ENCODE results near the gene MTMR12.

MTMR12 gene

GRCh38 chr5:32195265-32195664 lies 117.5 kb downstream of the MTMR12 start:
- Histone ChIP-seq H3K36me3 (ENCODE audit: control insufficient read depth in 4 of 4, insufficient read depth in 4 of 4, low read length in 3 of 4) (no peaks in the 10 kb centered on the region), H3K4me1 (ENCODE audit: control extremely low read depth in 1 of 4, control insufficient read depth in 4 of 4, insufficient read depth in 4 of 4, low read length in 3 of 4) (peaks cover 0 to 53% (median 26%) of the 10 kb centered on the region in 4 experiments), H3K9me3 (ENCODE audit: control extremely low read depth in 1 of 5, control insufficient read depth in 4 of 5, insufficient read depth in 2 of 5, low read depth in 1 of 5, low read length in 4 of 5) (no peaks in the 10 kb centered on the region), H3K27me3 (replicated peaks in 2 of 5; ENCODE audit: control insufficient read depth in 4 of 5, insufficient read depth in 5 of 5, low read length in 4 of 5) (no peaks in the 10 kb centered on the region), H3K27ac (ENCODE audit: insufficient read depth in 1 of 2, low read depth in 1 of 2, low read length in 2 of 2, poor library complexity in 1 of 2, severe bottlenecking in 2 of 2) (no peak overlapping the region), H3K4me3 (ENCODE audit: control insufficient read depth in 1 of 7, extremely low read depth in 1 of 7, insufficient read depth in 4 of 7, low read depth in 2 of 7, low read length in 6 of 7) (no peak overlapping the region)
- no peak for DNase-seq
- CTCF ChIA-PET = interaction anchor here (0.6 to 1.5 kb wide), 4 partner anchors 11 to 38 kb away, joined by 3 read pairs; no protein-coding TSS in a partner anchor
- POLR2A ChIA-PET = no interaction called here
- 97% methylated on average over 5 of the region's 5 CpGs for WGBS (ENCODE audit: insufficient coverage)

DNA sequence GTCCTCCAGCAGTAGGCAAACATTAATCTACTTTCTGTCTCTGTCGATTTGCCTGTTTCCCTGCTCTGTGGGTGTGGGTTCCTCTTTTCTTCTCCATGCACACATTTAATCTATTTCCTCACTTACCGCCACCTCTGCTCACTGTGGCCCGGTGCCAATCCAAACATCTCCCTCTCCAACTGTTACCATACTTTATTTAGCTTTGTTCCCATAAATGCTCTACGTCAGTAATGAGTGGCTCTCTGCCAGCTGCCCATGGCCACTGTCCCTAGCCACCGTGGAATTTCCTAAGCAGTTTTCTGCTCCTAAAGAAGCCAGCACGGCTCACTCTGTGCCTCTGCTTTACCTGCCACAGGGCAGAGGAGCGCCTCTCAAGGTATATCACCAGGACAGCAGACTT lies 119.1 kb downstream of the MTMR12 start:
- peak; percentile 91 to 98 (median 98) for DNase-seq
- Histone ChIP-seq H3K4me1 (ENCODE audit: control extremely low read depth in 1 of 4, control insufficient read depth in 4 of 4, insufficient read depth in 4 of 4, low read length in 3 of 4) (peaks cover 0 to 49% (median 24%) of the 10 kb centered on the region in 4 experiments), H3K9me3 (ENCODE audit: control extremely low read depth in 1 of 5, control insufficient read depth in 4 of 5, insufficient read depth in 2 of 5, low read depth in 1 of 5, low read length in 4 of 5) (no peaks in the 10 kb centered on the region), H3K36me3 (ENCODE audit: control insufficient read depth in 4 of 4, insufficient read depth in 4 of 4, low read length in 3 of 4) (no peaks in the 10 kb centered on the region), H3K27me3 (replicated peaks in 2 of 5; ENCODE audit: control insufficient read depth in 4 of 5, insufficient read depth in 5 of 5, low read length in 4 of 5) (no peaks in the 10 kb centered on the region), H3K4me3 (ENCODE audit: control insufficient read depth in 1 of 7, extremely low read depth in 1 of 7, insufficient read depth in 4 of 7, low read depth in 2 of 7, low read length in 6 of 7) (peak overlapping the region in 6 of 7 experiments; percentile 30 to 62 (median 46)), H3K27ac (ENCODE audit: insufficient read depth in 1 of 2, low read depth in 1 of 2, low read length in 2 of 2, poor library complexity in 1 of 2, severe bottlenecking in 2 of 2) (peak overlapping the region; percentile 81 to 90)
- CTCF ChIA-PET = interaction anchor here (0.7 to 2.8 kb wide), 7 partner anchors 9 to 136 kb away, joined by 3 to 7 read pairs (median 4); no protein-coding TSS in a partner anchor
- 0% methylated on average over 7 of the region's 7 CpGs for WGBS (ENCODE audit: insufficient coverage)
- POLR2A ChIA-PET = interaction anchor here (0.6 to 2.2 kb wide), 3 partner anchors 9 to 19 kb away, joined by 4 to 15 read pairs (median 4); partner anchors contain the start of gene GOLPH3

GRCh38 chr5:32190095-32190494 lies 122.6 kb downstream of the MTMR12 start:
- ChIA-PET CTCF (interaction anchor here (0.7 to 2.1 kb wide), 6 partner anchors 8 to 41 kb away, joined by 3 to 8 read pairs (median 4); no protein-coding TSS in a partner anchor), POLR2A (interaction anchor here (0.6 kb wide), 2 partner anchors 24 to 25 kb away, joined by 3 to 4 read pairs; no protein-coding TSS in a partner anchor)
- no peak overlapping the region for H3K27ac ChIP-seq (ENCODE audit: insufficient read depth in 1 of 2, low read depth in 1 of 2, low read length in 2 of 2, poor library complexity in 1 of 2, severe bottlenecking in 2 of 2)
- no peaks in the 10 kb centered on the region for H3K9me3 ChIP-seq (ENCODE audit: control extremely low read depth in 1 of 5, control insufficient read depth in 4 of 5, insufficient read depth in 2 of 5, low read depth in 1 of 5, low read length in 4 of 5)
- H3K27me3 ChIP-seq (replicated peaks in 2 of 5; ENCODE audit: control insufficient read depth in 4 of 5, insufficient read depth in 5 of 5, low read length in 4 of 5) = no peaks in the 10 kb centered on the region
- 16% methylated on average over 3 of the region's 5 CpGs for WGBS (ENCODE audit: insufficient coverage)
- no peak for DNase-seq
- H3K4me3 ChIP-seq (ENCODE audit: control insufficient read depth in 1 of 7, extremely low read depth in 1 of 7, insufficient read depth in 4 of 7, low read depth in 2 of 7, low read length in 6 of 7) = no peak overlapping the region
- H3K36me3 ChIP-seq (ENCODE audit: control insufficient read depth in 4 of 4, insufficient read depth in 4 of 4, low read length in 3 of 4) = no peaks in the 10 kb centered on the region
- peaks cover 0 to 41% (median 21%) of the 10 kb centered on the region in 4 experiments for H3K4me1 ChIP-seq (ENCODE audit: control extremely low read depth in 1 of 4, control insufficient read depth in 4 of 4, insufficient read depth in 4 of 4, low read length in 3 of 4)

DNA sequence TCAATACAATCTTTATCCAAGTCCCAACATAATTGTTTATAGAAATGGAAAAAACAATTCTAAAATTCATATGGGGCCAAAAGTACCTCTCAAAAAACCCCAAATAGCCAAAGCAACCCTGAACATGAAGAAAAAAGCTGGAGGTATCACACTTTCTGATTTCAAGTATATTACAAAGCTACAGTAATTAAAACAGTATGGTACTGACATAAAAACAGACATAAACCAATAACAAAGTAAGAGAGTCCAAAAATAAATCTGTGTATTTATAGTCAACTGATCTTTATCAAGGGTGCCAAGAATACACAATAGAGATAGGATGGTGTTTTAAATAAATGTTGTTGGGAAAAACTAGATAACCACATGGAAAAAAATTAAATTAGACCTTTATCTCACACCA lies 125.1 kb downstream of the MTMR12 start:
- Histone ChIP-seq H3K36me3 (ENCODE audit: control insufficient read depth in 4 of 4, insufficient read depth in 4 of 4, low read length in 3 of 4) (no peaks in the 10 kb centered on the region), H3K4me3 (ENCODE audit: control insufficient read depth in 1 of 7, extremely low read depth in 1 of 7, insufficient read depth in 4 of 7, low read depth in 2 of 7, low read length in 6 of 7) (no peak overlapping the region), H3K4me1 (ENCODE audit: control extremely low read depth in 1 of 4, control insufficient read depth in 4 of 4, insufficient read depth in 4 of 4, low read length in 3 of 4) (peaks cover 0 to 25% (median 8%) of the 10 kb centered on the region in 4 experiments), H3K27ac (ENCODE audit: insufficient read depth in 1 of 2, low read depth in 1 of 2, low read length in 2 of 2, poor library complexity in 1 of 2, severe bottlenecking in 2 of 2) (no peak overlapping the region), H3K9me3 (ENCODE audit: control extremely low read depth in 1 of 5, control insufficient read depth in 4 of 5, insufficient read depth in 2 of 5, low read depth in 1 of 5, low read length in 4 of 5) (no peaks in the 10 kb centered on the region), H3K27me3 (replicated peaks in 2 of 5; ENCODE audit: control insufficient read depth in 4 of 5, insufficient read depth in 5 of 5, low read length in 4 of 5) (no peaks in the 10 kb centered on the region)
- DNase-seq = no peak
- ChIA-PET POLR2A (no interaction called here), CTCF (no interaction called here)

DNA sequence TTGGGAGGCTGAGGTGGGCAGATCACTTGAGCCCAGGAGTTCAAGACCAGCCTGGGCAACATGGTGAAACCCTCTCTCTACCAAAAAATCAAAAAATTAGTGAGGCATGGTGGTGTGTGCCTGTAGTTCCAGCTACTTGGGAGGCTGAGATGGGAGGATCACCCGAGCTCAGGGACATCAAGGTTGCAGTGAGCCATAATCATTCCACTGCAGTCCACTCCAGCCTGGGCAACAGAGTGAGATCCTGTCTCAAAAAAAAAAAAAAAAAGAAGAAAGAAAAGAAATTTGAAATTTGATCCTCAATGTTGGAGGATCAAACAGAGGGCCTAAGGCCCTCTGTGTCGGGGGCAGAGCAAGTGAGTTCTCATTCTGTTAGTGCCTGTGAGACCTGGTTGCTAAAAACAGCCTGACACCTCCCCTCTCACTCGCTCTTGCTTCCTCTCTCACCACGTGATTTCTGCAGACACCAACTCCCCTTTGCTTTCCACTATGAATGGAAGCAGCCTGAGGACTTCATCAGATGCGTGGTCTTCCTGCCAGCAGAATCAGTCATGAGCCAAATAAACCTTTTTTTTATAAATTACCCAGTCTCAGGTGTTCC lies 130.2 kb downstream of the MTMR12 start:
- POLR2A ChIA-PET = no interaction called here
- no peak overlapping the region for H3K4me3 ChIP-seq (ENCODE audit: control insufficient read depth in 1 of 7, extremely low read depth in 1 of 7, insufficient read depth in 4 of 7, low read depth in 2 of 7, low read length in 6 of 7)
- peak in 2 of 3 donors; percentile 46 to 54 for DNase-seq
- CTCF ChIA-PET = no interaction called here
- H3K9me3 ChIP-seq (ENCODE audit: control extremely low read depth in 1 of 5, control insufficient read depth in 4 of 5, insufficient read depth in 2 of 5, low read depth in 1 of 5, low read length in 4 of 5) = no peaks in the 10 kb centered on the region
- no peaks in the 10 kb centered on the region for H3K27me3 ChIP-seq (replicated peaks in 2 of 5; ENCODE audit: control insufficient read depth in 4 of 5, insufficient read depth in 5 of 5, low read length in 4 of 5)
- H3K27ac ChIP-seq (ENCODE audit: insufficient read depth in 1 of 2, low read depth in 1 of 2, low read length in 2 of 2, poor library complexity in 1 of 2, severe bottlenecking in 2 of 2) = no peak overlapping the region
- 43% methylated on average over 5 of the region's 5 CpGs for WGBS (ENCODE audit: insufficient coverage)
- peaks cover 0 to 9% (median 7%) of the 10 kb centered on the region in 4 experiments for H3K4me1 ChIP-seq (ENCODE audit: control extremely low read depth in 1 of 4, control insufficient read depth in 4 of 4, insufficient read depth in 4 of 4, low read length in 3 of 4)
- no peaks in the 10 kb centered on the region for H3K36me3 ChIP-seq (ENCODE audit: control insufficient read depth in 4 of 4, insufficient read depth in 4 of 4, low read length in 3 of 4)

All from common myeloid progenitor, CD34-positive (primary cell).